DOHH2 (cell line): Measurements from ENCODE around the gene RRN3.
"Not testable (repeated sequence)": the region's sequence is repeated elsewhere in the genome, so short reads cannot be mapped to it uniquely, and the experiment has no call there.

Experiments
- H3F3A ChIP-seq: fragments of 200-600 bp; sonication (generic), shearing (Covaris generic); 2 replicates; pipeline ENCODE4 v1.6.0; 2016; ENCODE audit warnings: antibody characterized with exemption, mild to moderate bottlenecking; ENCODE audit not compliant: control insufficient read depth, insufficient read depth
- H3K27ac ChIP-seq: fragments of 200-600 bp; sonication (generic); 2 replicates; pipeline ENCODE4 v1.5.1; 2014; ENCODE audit warnings: low read depth, mild to moderate bottlenecking, low read length, moderate library complexity
- H3K27me3 ChIP-seq: fragments of 200-600 bp; sonication (generic); 2 replicates; pipeline ENCODE4 v1.6.1; 2014; ENCODE audit warnings: mild to moderate bottlenecking, low read length, mixed read lengths; ENCODE audit not compliant: control insufficient read depth
- H3K36me3 ChIP-seq: fragments of 200-600 bp; sonication (generic); 2 replicates; pipeline ENCODE4 v1.6.1; 2014; ENCODE audit warnings: mild to moderate bottlenecking, low read length, moderate library complexity, mixed read lengths; ENCODE audit not compliant: control insufficient read depth
- H3K4me1 ChIP-seq: fragments of 200-600 bp; sonication (generic); 2 replicates; pipeline ENCODE4 v1.6.1; 2014; ENCODE audit warnings: mild to moderate bottlenecking, low read length, mixed read lengths; ENCODE audit not compliant: control insufficient read depth
- H3K4me2 ChIP-seq: fragments of 200-600 bp; sonication (generic); 2 replicates; pipeline ENCODE4 v1.6.0; 2014; ENCODE audit warnings: mild to moderate bottlenecking, low read length, moderate library complexity
- H3K4me3 ChIP-seq: fragments of 200-600 bp; sonication (generic); 2 replicates; pipeline ENCODE4 v1.5.1; 2014; ENCODE audit warnings: mild to moderate bottlenecking, low read length, mixed read lengths
- H3K79me2 ChIP-seq: fragments of 200-600 bp; sonication (generic); 2 replicates; pipeline ENCODE4 v1.6.1; 2014; ENCODE audit warnings: mild to moderate bottlenecking, low read length, mixed read lengths; ENCODE audit not compliant: control insufficient read depth
- H3K9me2 ChIP-seq: fragments of 200-600 bp; sonication (generic); replicated peaks from 2 replicates; pipeline ENCODE4 v1.6.1; 2014; ENCODE audit warnings: mild to moderate bottlenecking, low read length, mixed read lengths; ENCODE audit not compliant: control insufficient read depth
- H3K9me3 ChIP-seq: fragments of 200-600 bp; sonication (generic); 2 replicates; pipeline ENCODE4 v1.6.1; 2014; ENCODE audit warnings: antibody characterized with exemption, low read length, mixed read lengths; ENCODE audit not compliant: control insufficient read depth, insufficient read depth
- H4K20me1 ChIP-seq: fragments of 200-600 bp; sonication (generic); 2 replicates; pipeline ENCODE4 v1.6.0; 2014; ENCODE audit warnings: low read depth, mild to moderate bottlenecking, antibody characterized with exemption, low read length, moderate library complexity; ENCODE audit not compliant: control insufficient read depth, insufficient read depth

RRN3 gene

GRCh38 chr16:15028345-15028715, 65.7 kb downstream of the RRN3 start:
- peaks cover 47% of the 10 kb centered on the region for H3K36me3 ChIP-seq
- not testable (repeated sequence) for H3K79me2 ChIP-seq, H3K4me2 ChIP-seq, H3K9me3 ChIP-seq, H3K9me2 ChIP-seq, H3K27ac ChIP-seq, H4K20me1 ChIP-seq, H3K4me1 ChIP-seq, H3K27me3 ChIP-seq, H3K4me3 ChIP-seq, H3F3A ChIP-seq

GRCh38 chr16:15027503-15028344, 66.3 kb downstream of the RRN3 start:
- H3K9me3 ChIP-seq, H3K4me2 ChIP-seq, H3K27me3 ChIP-seq, H3K9me2 ChIP-seq, H4K20me1 ChIP-seq, H3K4me1 ChIP-seq, H3F3A ChIP-seq, H3K79me2 ChIP-seq, H3K27ac ChIP-seq, H3K4me3 ChIP-seq: not testable (repeated sequence)
- peaks cover 47% of the 10 kb centered on the region for H3K36me3 ChIP-seq

GRCh38 chr16:15027051-15027450, 67.0 kb downstream of the RRN3 start:
- H3K27me3 ChIP-seq, H3K9me3 ChIP-seq, H3K27ac ChIP-seq, H4K20me1 ChIP-seq, H3K9me2 ChIP-seq, H3K79me2 ChIP-seq, H3F3A ChIP-seq, H3K4me1 ChIP-seq, H3K4me3 ChIP-seq, H3K4me2 ChIP-seq: not testable (repeated sequence)
- H3K36me3 ChIP-seq, result peaks cover 46% of the 10 kb centered on the region

GRCh38 chr16:15025234-15025951, 68.7 kb downstream of the RRN3 start:
- not testable (repeated sequence) for H3K4me1 ChIP-seq, H3K4me3 ChIP-seq, H3K79me2 ChIP-seq, H3K9me3 ChIP-seq, H3K27me3 ChIP-seq, H3F3A ChIP-seq, H3K9me2 ChIP-seq, H3K4me2 ChIP-seq, H4K20me1 ChIP-seq, H3K27ac ChIP-seq
- peaks cover 40% of the 10 kb centered on the region for H3K36me3 ChIP-seq

GRCh38 chr16:15024858-15025199, 69.2 kb downstream of the RRN3 start:
- H3K4me3 ChIP-seq, H3F3A ChIP-seq, H3K27ac ChIP-seq, H3K79me2 ChIP-seq, H3K27me3 ChIP-seq, H3K9me2 ChIP-seq, H3K4me1 ChIP-seq, H4K20me1 ChIP-seq, H3K4me2 ChIP-seq, H3K9me3 ChIP-seq: not testable (repeated sequence)
- H3K36me3 ChIP-seq, result peaks cover 39% of the 10 kb centered on the region

GRCh38 chr16:15023381-15024077, 70.5 kb downstream of the RRN3 start:
- not testable (repeated sequence) for H3K27me3 ChIP-seq, H3K79me2 ChIP-seq, H3K4me1 ChIP-seq, H3K9me2 ChIP-seq, H4K20me1 ChIP-seq, H3K27ac ChIP-seq, H3K4me3 ChIP-seq, H3F3A ChIP-seq, H3K9me3 ChIP-seq, H3K4me2 ChIP-seq
- peaks cover 44% of the 10 kb centered on the region for H3K36me3 ChIP-seq
